IMR-90 (cell line): ENCODE results near the gene MAGEB2. TPM values are rescaled to one million over a fixed set of nuclear protein-coding genes. Genes with fewer than 3 reads are reported as not detected.

Experiments used
- ATAC-seq: fragments of 200-7000 bp; cut with Tn5 transposase; 2 replicates; pipeline ENCODE4 v1.9.1; 2020; ENCODE audit warnings: low read depth, mild to moderate bottlenecking, moderate library complexity
- BruUV-seq: library from RNA; stranded (reverse); fragments of 400-500 nt; replicated peaks from 2 replicates; lab custom pipeline; 2021; lab: Mats Ljungman, UMichigan
- CTCF ChIA-PET: fragments of 300-600 bp; formaldehyde crosslinking; extraction: SDS; loops from one replicate; lab custom pipeline; 2021; ENCODE audit warnings: antibody characterized with exemption; lab: Yijun Ruan, JAX
- POLR2A ChIA-PET: fragments of 300-600 bp; sonication (Branson Sonifier 250); formaldehyde crosslinking; loops from one replicate; lab custom pipeline; 2022; ENCODE audit warnings: antibody characterized with exemption; ENCODE audit not compliant: unreplicated experiment; lab: Charles Lee
- DNase-seq: peaks from one replicate; pipeline ENCODE4 v3.0.0; 2013
- H2AFZ ChIP-seq: replicated peaks from 2 replicates; pipeline ENCODE3; 2013; ENCODE audit warnings: low read length, mild to moderate bottlenecking; ENCODE audit not compliant: poor library complexity
- H2AK5ac ChIP-seq: 2 replicates; pipeline ENCODE4 v1.6.1; 2013; ENCODE audit warnings: low read depth, low read length, inconsistent platforms
- H2AK9ac ChIP-seq: replicated peaks from 2 replicates; pipeline ENCODE3; 2013; ENCODE audit warnings: mild to moderate bottlenecking, low read depth, low read length, moderate library complexity; ENCODE audit not compliant: poor library complexity
- H2BK120ac ChIP-seq: 2 replicates; pipeline ENCODE4 v1.6.1; 2013; ENCODE audit warnings: low read depth, low read length, inconsistent platforms
- H2BK15ac ChIP-seq: 3 replicates; pipeline ENCODE4 v1.6.1; 2013; ENCODE audit warnings: low read depth, low read length, inconsistent platforms
- H2BK20ac ChIP-seq: 2 replicates; pipeline ENCODE4 v1.6.1; 2013; ENCODE audit warnings: low read depth, mild to moderate bottlenecking, inconsistent platforms, low read length, moderate library complexity
- H2BK5ac ChIP-seq: 2 replicates; pipeline ENCODE4 v1.6.1; 2013; ENCODE audit warnings: mild to moderate bottlenecking, low read depth, low read length, inconsistent platforms; ENCODE audit not compliant: poor library complexity, severe bottlenecking
- H3K14ac ChIP-seq: replicated peaks from 2 replicates; pipeline ENCODE4 v1.6.1; 2013; ENCODE audit warnings: low read depth, low read length, inconsistent platforms
- H3K18ac ChIP-seq: 2 replicates; pipeline ENCODE4 v1.6.1; 2013; ENCODE audit warnings: low read depth, low read length, control low read depth
- H3K23ac ChIP-seq: 2 replicates; pipeline ENCODE4 v1.6.1; 2013; ENCODE audit warnings: low read depth, low read length, inconsistent platforms
- H3K27ac ChIP-seq: 2 replicates; pipeline ENCODE4 v1.5.1; 2013; ENCODE audit warnings: mild to moderate bottlenecking, control low read depth, low read length; ENCODE audit not compliant: insufficient read depth
- H3K27me3 ChIP-seq: 2 replicates; pipeline ENCODE4 v1.6.1; 2013; ENCODE audit warnings: low read length; ENCODE audit not compliant: control insufficient read depth, insufficient read depth
- H3K36me3 ChIP-seq: 2 replicates; pipeline ENCODE4 v1.6.1; 2013; ENCODE audit warnings: low read length, mixed read lengths; ENCODE audit not compliant: control insufficient read depth, insufficient read depth
- H3K4ac ChIP-seq: 2 replicates; pipeline ENCODE4 v1.6.1; 2013; ENCODE audit warnings: low read depth, low read length, inconsistent platforms
- H3K4me1 ChIP-seq: 2 replicates; pipeline ENCODE4 v1.6.1; 2013; ENCODE audit warnings: low read length, mixed read lengths; ENCODE audit not compliant: control insufficient read depth, insufficient read depth
- H3K4me2 ChIP-seq: 2 replicates; pipeline ENCODE4 v1.6.1; 2013; ENCODE audit warnings: low read depth, mild to moderate bottlenecking, control low read depth, low read length, moderate library complexity
- H3K4me3 ChIP-seq: 2 replicates; pipeline ENCODE4 v1.5.1; 2013; ENCODE audit warnings: low read depth, mild to moderate bottlenecking, control low read depth, low read length, moderate library complexity; ENCODE audit not compliant: insufficient read depth
- H3K56ac ChIP-seq: 2 replicates; pipeline ENCODE4 v1.6.1; 2013; ENCODE audit warnings: low read length, inconsistent platforms; ENCODE audit not compliant: insufficient read depth; ENCODE audit errors: extremely low read depth
- H3K79me1 ChIP-seq, 2 experiments: 2 replicates each; pipeline ENCODE4 v1.6.1; 2013; ENCODE audit warnings: low read length in 2 of 2, inconsistent platforms in 1 of 2, low read depth in 1 of 2
- H3K9ac ChIP-seq: 2 replicates; pipeline ENCODE4 v1.6.1; 2013; ENCODE audit warnings: low read depth, low read length, control low read depth
- H3K9me1 ChIP-seq: 2 replicates; pipeline ENCODE4 v1.6.1; 2013; ENCODE audit warnings: low read length, inconsistent platforms; ENCODE audit not compliant: insufficient read depth
- H3K9me3 ChIP-seq: 2 replicates; pipeline ENCODE4 v1.6.1; 2013; ENCODE audit warnings: low read length; ENCODE audit not compliant: control insufficient read depth, insufficient read depth
- H4K20me1 ChIP-seq: 2 replicates; pipeline ENCODE4 v1.6.1; 2013; ENCODE audit warnings: low read length, inconsistent platforms; ENCODE audit not compliant: insufficient read depth
- H4K5ac ChIP-seq: 2 replicates; pipeline ENCODE4 v1.6.1; 2013; ENCODE audit warnings: mild to moderate bottlenecking, low read depth, low read length, control low read depth
- H4K8ac ChIP-seq, 2 experiments: 2 replicates each; pipeline ENCODE4 v1.6.1; 2013; ENCODE audit warnings: low read depth in 2 of 2, low read length in 2 of 2, control low read depth in 1 of 2, inconsistent platforms in 1 of 2
- H4K91ac ChIP-seq: 2 replicates; pipeline ENCODE4 v1.6.1; 2013; ENCODE audit warnings: low read depth, low read length, inconsistent platforms; ENCODE audit not compliant: insufficient read depth
- CEBPB ChIP-seq: IDR thresholded peaks from 2 replicates; pipeline ENCODE4 v1.6.1; 2012; ENCODE audit warnings: low read depth, low read length, improper control_type of control experiment
- POLR2A ChIP-seq: IDR thresholded peaks from 2 replicates; pipeline ENCODE4 v1.6.1; 2012; ENCODE audit warnings: mild to moderate bottlenecking, low read depth, low read length
- WGBS, 2 experiments: methylation state at CpG; one replicate each; pipeline versions ENCODE4 v1.1.5 to v1.1.7; 2013; ENCODE audit warnings: missing lambda C conversion rate in 2 of 2; ENCODE audit not compliant: insufficient read length in 1 of 2; ENCODE audit errors: extremely low coverage in 2 of 2; 5-methylcytosine and 5-hydroxymethylcytosine counted together
- dilution Hi-C: fragments of 300-500 bp; cut with HindIII; formaldehyde crosslinking; loops from one replicate; pipeline ENCODE4 v1.14.3; 2018; ENCODE audit warnings: low sequenced_read_pairs; ENCODE audit not compliant: unreplicated experiment
- in situ Hi-C: fragments of 300-500 bp; cut with MboI; formaldehyde crosslinking; loops from 3 replicates; pipeline ENCODE4 v1.14.3; 2019; ENCODE audit warnings: low sequenced_read_pairs, inconsistent platforms, mixed read lengths
- intact Hi-C: fragments of 100-400 bp; cut with micrococcal nuclease; formaldehyde crosslinking; loops from 2 replicates; pipeline ENCODE4 v1.10.0; 2022
- polyA plus RNA-seq, 3 experiments: library from polyadenylated mRNA; depleted of rRNA; stranded (reverse); fragments of >200 nt; gene quantifications; 2 replicates each; pipeline ENCODE4 v1.2.3, GENCODE V29; 2012; ENCODE audit warnings: low replicate concordance in 1 of 3
- total RNA-seq: library from RNA; depleted of rRNA; stranded (reverse); fragments of >200 nt; gene quantifications from 2 replicates; pipeline ENCODE4 v1.2.3, GENCODE V29; 2012

The MAGEB2 gene
- total and polyA plus RNA-seq, 2 of the 4 experiments (the other 2 are of a cell fraction), result not detected

GRCh38 chrX:30259927-30260326 is 44.6 kb downstream of the MAGEB2 start:
- H4K20me1 ChIP-seq, result no peaks in the 10 kb centered on the region
- H2AK9ac ChIP-seq, result no peak overlapping the region
- no peak overlapping the region for H2BK15ac ChIP-seq
- intact Hi-C loops (no loop called here), dilution Hi-C loops (no loop called here), in situ Hi-C loops (no loop called here)
- H3K56ac ChIP-seq, result no peak overlapping the region
- no peak overlapping the region for H2AFZ ChIP-seq
- no peak overlapping the region for H4K8ac ChIP-seq
- H3K14ac ChIP-seq, result no peak overlapping the region; the same call in 1 of the 2 replicates
- no CpG with 5 or more reads among the region's 2 CpGs for WGBS, 2 experiments
- POLR2A ChIA-PET, result no interaction called here
- H2BK120ac ChIP-seq, result no peak overlapping the region
- BruUV-seq, result no TSS peak
- H3K79me1 ChIP-seq, result no peaks in the 10 kb centered on the region
- no peak overlapping the region for H2AK5ac ChIP-seq
- no peak overlapping the region for H4K91ac ChIP-seq
- H3K4me2 ChIP-seq, result no peak overlapping the region
- H3K18ac ChIP-seq, result no peak overlapping the region
- H3K9me1 ChIP-seq, result no peaks in the 10 kb centered on the region
- no peak for ATAC-seq
- H3K36me3 ChIP-seq, result no peaks in the 10 kb centered on the region
- no peak overlapping the region for H3K4ac ChIP-seq
- DNase-seq, result no peak
- TF ChIP-seq POLR2A, result no peak
- no peak for TF ChIP-seq CEBPB
- no peak overlapping the region for H2BK5ac ChIP-seq
- H3K27ac ChIP-seq, result no peak overlapping the region
- no peaks in the 10 kb centered on the region for H3K9me3 ChIP-seq
- no peak overlapping the region for H2BK20ac ChIP-seq
- no peak overlapping the region for H3K23ac ChIP-seq
- peaks cover 5% of the 10 kb centered on the region for H3K27me3 ChIP-seq
- no peak overlapping the region for H4K5ac ChIP-seq
- no peak overlapping the region for H3K9ac ChIP-seq
- H3K4me1 ChIP-seq, result no peaks in the 10 kb centered on the region
- no peak overlapping the region for H3K4me3 ChIP-seq
- CTCF ChIA-PET, result no interaction called here
